ENCODE results near the gene C16orf86.
A peak's percentile ranks its signal among the peaks of the same experiment; 100 is the strongest.

DNA sequence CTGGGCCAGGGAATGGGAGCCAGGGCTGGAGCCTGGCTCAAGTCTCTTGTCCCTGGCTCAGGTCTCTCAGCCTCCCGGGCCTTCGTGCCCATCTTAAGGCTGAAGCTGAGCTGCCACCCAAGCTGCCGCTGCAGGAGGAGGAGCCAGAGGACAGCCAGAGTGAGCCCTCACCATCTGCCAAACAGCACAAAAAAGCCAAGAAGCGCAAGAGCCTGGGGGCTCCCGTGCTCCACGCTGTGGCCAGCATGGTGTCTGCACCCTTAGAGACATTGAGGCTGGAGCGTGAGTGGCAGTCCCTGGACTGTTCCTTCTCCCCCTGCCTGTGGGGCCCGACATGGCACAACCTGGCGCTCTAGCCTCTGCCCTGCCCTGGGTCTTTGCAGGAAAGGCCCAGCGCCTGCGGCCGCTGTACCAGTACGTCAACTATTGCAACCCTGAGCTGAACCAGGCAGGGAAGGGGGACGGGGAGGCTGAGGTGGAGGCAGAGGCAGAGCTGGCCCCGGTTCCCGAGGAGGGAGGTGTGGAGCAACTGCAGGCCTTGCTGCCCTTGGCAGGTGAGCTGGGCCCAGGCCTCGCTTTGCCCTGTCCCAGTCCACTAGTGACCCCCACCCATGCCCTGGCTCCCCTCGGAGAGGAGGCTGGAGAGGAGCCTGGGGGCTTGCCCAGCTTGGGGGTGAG lies 1.3 kb downstream of the C16orf86 start:
- no peak for TF ChIP-seq POLR2A (IDR thresholded peaks at IDR 0.05)
- TF ChIP-seq, protein P1, sequence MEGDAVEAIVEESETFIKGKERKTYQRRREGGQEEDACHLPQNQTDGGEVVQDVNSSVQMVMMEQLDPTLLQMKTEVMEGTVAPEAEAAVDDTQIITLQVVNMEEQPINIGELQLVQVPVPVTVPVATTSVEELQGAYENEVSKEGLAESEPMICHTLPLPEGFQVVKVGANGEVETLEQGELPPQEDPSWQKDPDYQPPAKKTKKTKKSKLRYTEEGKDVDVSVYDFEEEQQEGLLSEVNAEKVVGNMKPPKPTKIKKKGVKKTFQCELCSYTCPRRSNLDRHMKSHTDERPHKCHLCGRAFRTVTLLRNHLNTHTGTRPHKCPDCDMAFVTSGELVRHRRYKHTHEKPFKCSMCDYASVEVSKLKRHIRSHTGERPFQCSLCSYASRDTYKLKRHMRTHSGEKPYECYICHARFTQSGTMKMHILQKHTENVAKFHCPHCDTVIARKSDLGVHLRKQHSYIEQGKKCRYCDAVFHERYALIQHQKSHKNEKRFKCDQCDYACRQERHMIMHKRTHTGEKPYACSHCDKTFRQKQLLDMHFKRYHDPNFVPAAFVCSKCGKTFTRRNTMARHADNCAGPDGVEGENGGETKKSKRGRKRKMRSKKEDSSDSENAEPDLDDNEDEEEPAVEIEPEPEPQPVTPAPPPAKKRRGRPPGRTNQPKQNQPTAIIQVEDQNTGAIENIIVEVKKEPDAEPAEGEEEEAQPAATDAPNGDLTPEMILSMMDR (IDR thresholded peaks at IDR 0.05): peak in 3 of 4 experiments; percentile 92 to 98 (median 94)
- TF ChIP-seq EP300 (IDR thresholded peaks at IDR 0.05): no peak
- TF ChIP-seq POLR2AphosphoS5 (IDR thresholded peaks at IDR 0.05): peak; percentile 80

Measured in gastroesophageal sphincter (tissue), 3 donors.